OCI-LY3 (cell line): ENCODE measurements around the gene C1orf232.

Source experiments
- EZH2phosphoT487 ChIP-seq: fragments of 200-600 bp; shearing (Covaris generic); IDR thresholded peaks from 2 replicates; pipeline ENCODE4 v1.6.1; 2018; ENCODE audit warnings: antibody characterized with exemption, mixed run types, low read depth
- TF ChIP-seq, protein P1 (sequence below): fragments of 200-600, 300-600 bp; sonication (generic); IDR thresholded peaks from 2 replicates; pipeline ENCODE4 v1.5.1; 2014; ENCODE audit warnings: antibody characterized with exemption, low read length, low read depth

DNA sequence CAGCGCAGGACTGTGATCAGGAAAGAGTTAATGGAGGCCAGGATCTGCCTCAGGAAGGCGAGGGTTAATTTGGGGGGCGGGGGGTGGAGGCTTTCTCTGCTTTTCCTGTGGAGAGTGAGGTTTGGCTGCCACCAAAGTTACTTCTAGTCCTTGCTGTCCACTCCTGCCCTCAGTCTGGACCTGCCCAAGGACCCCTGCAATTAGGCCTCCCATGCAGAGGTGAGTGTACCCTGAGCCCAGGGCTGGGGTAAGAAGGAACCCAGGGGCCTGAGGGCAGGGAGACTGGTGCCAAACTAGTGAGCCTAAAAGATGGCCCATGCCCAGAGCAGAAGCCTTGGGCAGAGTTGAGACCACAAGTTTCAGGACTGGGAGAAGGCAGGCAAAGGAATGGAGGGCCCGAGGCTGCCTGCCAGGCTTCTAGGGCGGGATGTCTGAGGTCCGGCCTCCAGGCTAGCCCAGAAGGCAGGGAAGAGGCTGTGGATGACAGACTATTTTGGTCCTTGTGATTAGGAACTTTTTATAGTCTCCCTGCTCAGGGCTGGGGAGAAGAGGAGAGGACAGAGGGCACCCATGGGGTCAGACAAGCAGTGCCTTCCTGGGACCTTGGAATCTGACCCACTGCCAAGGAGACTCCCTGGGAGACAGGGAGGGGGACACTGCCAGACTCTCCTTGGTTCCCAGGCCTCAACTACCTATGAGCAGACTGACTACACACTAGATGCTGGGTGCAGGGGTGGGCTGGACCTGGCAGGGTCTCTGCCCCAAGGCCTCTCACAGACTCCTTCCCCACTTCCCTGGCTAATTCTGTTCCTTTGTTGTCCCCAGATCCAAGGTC is 9.6 kb downstream of the C1orf232 start, which contains the start of gene FAM110D:
- TF ChIP-seq, protein P1, sequence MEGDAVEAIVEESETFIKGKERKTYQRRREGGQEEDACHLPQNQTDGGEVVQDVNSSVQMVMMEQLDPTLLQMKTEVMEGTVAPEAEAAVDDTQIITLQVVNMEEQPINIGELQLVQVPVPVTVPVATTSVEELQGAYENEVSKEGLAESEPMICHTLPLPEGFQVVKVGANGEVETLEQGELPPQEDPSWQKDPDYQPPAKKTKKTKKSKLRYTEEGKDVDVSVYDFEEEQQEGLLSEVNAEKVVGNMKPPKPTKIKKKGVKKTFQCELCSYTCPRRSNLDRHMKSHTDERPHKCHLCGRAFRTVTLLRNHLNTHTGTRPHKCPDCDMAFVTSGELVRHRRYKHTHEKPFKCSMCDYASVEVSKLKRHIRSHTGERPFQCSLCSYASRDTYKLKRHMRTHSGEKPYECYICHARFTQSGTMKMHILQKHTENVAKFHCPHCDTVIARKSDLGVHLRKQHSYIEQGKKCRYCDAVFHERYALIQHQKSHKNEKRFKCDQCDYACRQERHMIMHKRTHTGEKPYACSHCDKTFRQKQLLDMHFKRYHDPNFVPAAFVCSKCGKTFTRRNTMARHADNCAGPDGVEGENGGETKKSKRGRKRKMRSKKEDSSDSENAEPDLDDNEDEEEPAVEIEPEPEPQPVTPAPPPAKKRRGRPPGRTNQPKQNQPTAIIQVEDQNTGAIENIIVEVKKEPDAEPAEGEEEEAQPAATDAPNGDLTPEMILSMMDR = no peak
- no peak for TF ChIP-seq EZH2phosphoT487
